Smooth muscle cell of the pulmonary artery (primary cell): ENCODE results near the gene NFKBIL1. TPM values are rescaled to one million over a fixed set of nuclear protein-coding genes. Genes with fewer than 3 reads are reported as not detected.

Source experiments
- total RNA-seq: library from RNA; depleted of rRNA; stranded (reverse); fragments of >200 nt; gene quantifications from 2 replicates; pipeline ENCODE4 v1.2.3, GENCODE V29; 2014

Gene NFKBIL1, protein sequence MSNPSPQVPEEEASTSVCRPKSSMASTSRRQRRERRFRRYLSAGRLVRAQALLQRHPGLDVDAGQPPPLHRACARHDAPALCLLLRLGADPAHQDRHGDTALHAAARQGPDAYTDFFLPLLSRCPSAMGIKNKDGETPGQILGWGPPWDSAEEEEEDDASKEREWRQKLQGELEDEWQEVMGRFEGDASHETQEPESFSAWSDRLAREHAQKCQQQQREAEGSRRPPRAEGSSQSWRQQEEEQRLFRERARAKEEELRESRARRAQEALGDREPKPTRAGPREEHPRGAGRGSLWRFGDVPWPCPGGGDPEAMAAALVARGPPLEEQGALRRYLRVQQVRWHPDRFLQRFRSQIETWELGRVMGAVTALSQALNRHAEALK
- total RNA-seq: 22.7 and 27.5 TPM in 2 replicates

DNA sequence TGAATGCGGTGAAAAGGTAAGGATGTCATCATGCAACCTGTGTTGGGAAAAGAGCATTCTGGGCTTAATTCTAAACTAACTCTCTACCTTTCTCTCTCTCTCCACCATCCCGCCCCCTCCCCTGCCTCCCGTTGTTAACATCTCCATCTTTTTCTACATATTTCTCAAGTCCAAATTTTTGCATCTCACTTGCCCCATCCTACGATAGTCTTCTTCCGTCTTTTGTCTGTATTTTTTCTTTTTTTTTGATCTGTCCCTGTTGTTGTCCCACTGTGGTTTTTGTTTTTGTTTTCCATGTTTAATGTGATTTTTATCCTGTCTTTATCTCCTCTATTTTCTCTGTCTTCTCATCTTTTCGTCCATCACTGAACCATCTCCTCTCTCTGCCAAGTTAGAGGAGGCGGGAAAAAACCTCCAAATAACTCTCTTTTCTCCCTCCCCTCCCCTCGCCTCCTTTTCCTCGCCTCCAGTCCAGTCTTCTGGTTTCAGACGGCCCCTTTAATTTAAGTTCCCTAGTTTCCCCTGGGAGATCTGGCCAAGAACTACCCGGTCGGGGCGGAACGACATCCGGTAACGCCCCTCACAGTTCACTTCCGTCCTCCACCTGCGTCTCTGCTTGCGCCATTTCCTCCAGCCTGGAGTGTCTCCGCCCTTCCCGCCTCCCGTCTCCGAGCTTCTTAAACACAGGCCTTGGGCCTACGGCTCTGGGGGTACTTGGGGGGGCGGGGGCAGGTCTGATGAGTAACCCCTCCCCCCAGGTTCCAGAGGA lies at the start of gene NFKBIL1:
TSS of gene NFKBIL1 (plus strand) at position 651 of the 769 bp plus-strand sequence. CDS start at position 738, 87 bp downstream.

DNA sequence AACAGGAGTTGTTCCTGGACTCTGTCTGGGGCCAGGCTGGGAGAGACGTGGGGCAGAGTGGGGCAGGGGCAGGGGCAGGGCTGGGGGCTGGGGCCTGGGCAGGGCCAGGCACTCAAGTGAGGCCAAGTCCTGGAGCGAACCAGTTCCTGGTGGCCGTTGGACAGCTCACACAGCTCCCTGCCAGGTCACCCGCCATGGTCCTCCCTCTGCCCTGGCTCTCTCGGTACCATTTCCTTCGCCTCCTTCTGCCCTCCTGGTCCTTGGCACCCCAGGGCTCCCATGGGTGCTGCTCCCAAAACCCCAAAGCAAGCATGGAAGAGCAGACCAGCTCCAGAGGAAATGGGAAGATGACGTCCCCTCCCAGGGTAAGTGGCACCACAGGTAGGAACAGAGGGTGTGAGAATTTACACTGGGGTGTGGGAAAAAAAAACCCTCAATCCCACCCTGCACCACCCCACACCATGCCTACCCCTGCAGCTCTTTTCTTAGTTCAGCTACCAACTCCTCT lies 18.5 kb upstream of the NFKBIL1 start, which contains the start of gene MCCD1:
TSS of gene MCCD1 (plus strand) at position 142 of the 508 bp plus-strand sequence. CDS start at position 195, 53 bp downstream.

DNA sequence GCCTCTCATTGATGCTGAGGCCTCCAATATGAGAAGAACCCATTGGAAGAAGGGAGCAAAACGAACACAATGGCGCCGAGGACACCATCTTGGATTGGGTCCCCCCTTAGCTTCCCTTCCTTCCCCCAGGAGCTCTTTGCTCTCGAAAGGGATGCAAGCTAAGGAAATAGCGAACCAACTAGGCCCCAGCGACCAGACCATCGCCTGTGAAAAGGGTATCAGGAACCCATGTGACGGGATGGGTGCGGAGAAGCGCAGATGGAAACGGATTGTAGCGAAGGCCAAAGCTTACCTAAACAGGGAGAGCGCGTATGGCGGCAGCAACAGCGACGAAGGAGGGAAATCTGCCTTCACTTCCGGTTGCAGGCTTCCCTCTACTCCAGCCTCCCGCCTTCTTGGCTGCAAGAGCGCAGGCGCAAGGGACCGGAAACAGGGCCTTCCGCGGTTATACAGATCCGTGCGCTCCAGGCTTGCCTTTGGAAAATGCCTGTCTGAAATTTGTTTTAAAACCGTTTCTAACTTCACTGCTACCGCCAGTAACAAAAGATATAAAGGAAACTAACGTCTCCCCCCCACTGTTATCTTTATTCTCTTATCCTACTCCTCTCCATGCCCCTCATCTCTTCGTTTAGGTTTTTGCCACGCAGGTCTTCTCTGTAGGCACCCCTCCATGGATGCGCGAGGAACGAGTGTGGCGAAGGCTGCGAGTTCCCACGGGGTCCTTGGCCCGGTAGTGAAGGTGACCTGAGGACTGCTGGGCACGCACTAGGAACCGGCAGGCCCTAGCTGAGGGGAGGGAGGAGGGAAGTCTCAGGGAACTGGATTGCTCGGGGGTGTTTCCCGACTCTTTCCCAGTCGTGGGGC lies 5.5 kb upstream of the NFKBIL1 start, which contains the start of gene DDX39B:
TSS of gene DDX39B (minus strand) at position 346 of the 864 bp plus-strand sequence. CDS start 1,471 bp downstream, outside the sequence.

DNA sequence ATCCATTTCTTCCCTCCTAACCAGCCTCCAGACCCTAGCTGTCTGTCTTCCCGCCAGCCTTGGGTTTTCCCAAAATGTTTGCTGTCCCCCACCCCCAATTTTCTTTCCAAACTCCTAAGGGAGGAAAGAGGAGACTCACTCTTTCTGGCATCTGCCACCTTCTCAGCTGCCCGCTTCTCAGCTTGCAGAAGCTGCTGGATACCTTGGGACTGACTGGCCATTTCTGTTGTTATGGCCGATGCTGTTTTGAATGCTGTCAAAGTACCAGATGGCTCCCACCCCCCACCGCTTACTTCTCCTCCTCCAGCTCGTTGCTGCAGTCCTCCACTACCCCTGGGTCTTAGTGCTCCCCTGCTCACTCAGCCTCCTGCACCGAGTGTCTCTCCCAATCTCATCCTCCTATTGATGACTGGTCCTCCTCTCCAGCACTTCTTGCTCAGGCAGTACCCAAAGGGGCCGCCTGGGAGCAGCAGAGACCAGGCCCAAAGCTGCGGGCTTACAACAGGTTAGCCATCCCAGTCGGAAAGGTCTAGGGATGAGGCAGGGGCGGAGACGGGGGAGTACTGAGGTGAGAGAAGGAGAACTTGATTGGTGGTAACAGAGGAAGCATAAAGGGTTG lies 960 bp upstream of the NFKBIL1 start, which contains the start of gene ATP6V1G2:
TSS of gene ATP6V1G2 (minus strand) at position 270 of the 619 bp plus-strand sequence. CDS start at position 221, 49 bp downstream.

DNA sequence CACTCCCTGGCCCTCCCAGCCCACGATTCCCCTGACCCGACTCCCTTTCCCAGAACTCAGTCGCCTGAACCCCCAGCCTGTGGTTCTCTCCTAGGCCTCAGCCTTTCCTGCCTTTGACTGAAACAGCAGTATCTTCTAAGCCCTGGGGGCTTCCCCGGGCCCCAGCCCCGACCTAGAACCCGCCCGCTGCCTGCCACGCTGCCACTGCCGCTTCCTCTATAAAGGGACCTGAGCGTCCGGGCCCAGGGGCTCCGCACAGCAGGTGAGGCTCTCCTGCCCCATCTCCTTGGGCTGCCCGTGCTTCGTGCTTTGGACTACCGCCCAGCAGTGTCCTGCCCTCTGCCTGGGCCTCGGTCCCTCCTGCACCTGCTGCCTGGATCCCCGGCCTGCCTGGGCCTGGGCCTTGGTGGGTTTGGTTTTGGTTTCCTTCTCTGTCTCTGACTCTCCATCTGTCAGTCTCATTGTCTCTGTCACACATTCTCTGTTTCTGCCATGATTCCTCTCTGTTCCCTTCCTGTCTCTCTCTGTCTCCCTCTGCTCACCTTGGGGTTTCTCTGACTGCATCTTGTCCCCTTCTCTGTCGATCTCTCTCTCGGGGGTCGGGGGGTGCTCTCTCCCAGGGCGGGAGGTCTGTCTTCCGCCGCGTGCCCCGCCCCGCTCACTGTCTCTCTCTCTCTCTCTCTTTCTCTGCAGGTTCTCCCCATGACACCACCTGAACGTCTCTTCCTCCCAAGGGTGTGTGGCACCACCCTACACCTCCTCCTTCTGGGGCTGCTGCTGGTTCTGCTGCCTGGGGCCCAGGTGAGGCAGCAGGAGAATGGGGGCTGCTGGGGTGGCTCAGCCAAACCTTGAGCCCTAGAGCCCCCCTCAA lies 24.9 kb downstream of the NFKBIL1 start, which contains the start of gene LTA:
TSS of gene LTA (plus strand) at position 249 of the 871 bp plus-strand sequence. CDS start at position 703, 454 bp downstream.

DNA sequence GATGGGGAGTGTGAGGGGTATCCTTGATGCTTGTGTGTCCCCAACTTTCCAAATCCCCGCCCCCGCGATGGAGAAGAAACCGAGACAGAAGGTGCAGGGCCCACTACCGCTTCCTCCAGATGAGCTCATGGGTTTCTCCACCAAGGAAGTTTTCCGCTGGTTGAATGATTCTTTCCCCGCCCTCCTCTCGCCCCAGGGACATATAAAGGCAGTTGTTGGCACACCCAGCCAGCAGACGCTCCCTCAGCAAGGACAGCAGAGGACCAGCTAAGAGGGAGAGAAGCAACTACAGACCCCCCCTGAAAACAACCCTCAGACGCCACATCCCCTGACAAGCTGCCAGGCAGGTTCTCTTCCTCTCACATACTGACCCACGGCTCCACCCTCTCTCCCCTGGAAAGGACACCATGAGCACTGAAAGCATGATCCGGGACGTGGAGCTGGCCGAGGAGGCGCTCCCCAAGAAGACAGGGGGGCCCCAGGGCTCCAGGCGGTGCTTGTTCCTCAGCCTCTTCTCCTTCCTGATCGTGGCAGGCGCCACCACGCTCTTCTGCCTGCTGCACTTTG lies 28.0 kb downstream of the NFKBIL1 start, which contains the start of gene TNF:
TSS of gene TNF (plus strand) at position 231 of the 567 bp plus-strand sequence. CDS start at position 408, 177 bp downstream.

DNA sequence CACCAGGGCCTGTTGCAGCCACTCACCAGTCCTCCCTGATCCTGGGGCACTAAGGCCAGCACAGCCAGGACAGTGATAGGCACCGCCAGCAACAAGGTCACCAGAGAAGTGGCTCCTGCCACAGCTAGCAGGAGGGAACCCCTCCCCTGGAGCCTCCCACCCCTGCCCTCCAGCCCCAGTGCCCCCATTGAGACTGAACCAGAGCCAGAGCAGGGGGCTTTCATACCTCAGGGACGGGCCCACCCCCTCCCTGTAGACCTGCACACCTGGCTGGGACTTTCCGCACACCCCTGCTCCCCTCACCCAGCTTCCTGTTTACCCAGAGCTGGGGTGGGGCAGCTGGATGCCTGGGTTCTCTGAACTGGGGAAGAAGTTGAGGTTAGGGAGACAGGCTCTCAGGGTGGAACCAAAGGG lies 34.8 kb downstream of the NFKBIL1 start, which contains the start of gene LTB:
TSS of gene LTB (minus strand) at position 195 of the 414 bp plus-strand sequence. CDS start at position 188, 7 bp downstream.

DNA sequence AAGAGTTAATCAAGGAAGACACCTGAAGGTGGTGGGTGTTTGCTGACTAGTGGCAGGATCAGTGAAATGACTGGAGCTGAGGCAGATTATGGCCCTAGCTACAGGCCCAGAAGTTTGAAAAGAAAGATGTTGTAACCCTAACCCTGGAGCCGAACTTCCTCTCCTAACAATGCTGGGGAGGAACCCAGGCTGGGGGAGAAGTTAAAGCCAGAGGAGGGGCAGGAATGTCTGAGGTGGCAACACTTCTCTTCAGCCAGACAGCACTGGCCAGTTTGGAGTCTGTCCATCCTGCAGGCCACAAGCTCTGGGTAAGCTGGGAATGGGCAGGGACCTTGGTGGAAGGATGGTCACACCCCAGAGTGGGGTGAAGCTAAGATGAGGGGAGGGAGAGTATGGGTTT lies 38.6 kb downstream of the NFKBIL1 start, which contains the start of gene LST1:
TSS of gene LST1 (plus strand) at position 270 of the 400 bp plus-strand sequence. CDS start 1,023 bp downstream, outside the sequence.

Other genes starting within 250 kb of the NFKBIL1 start
- gene HLA-B, start 190.4 kb upstream of the NFKBIL1 start, total RNA-seq: 299 and 693 TPM in 2 replicates
- gene MICA, start 144.0 kb upstream of the NFKBIL1 start, total RNA-seq: 45.9 and 164 TPM in 2 replicates
- 14.8 and 15.8 TPM in 2 replicates for gene MICB, start 49.5 kb upstream of the NFKBIL1 start, total RNA-seq
- not detected in 2 replicates for gene MCCD1, start 18.6 kb upstream of the NFKBIL1 start, total RNA-seq
- 221 and 228 TPM in 2 replicates for gene DDX39B, start 5.6 kb upstream of the NFKBIL1 start, total RNA-seq
- gene ATP6V1G2, start 1.0 kb upstream of the NFKBIL1 start, total RNA-seq: 1.5 and 4.3 TPM in 2 replicates
- gene LTA, start 24.7 kb downstream of the NFKBIL1 start, total RNA-seq: not detected in 2 replicates
- not detected in 2 replicates for gene TNF, start 28.0 kb downstream of the NFKBIL1 start, total RNA-seq
- not detected in 2 replicates for gene LTB, start 34.8 kb downstream of the NFKBIL1 start, total RNA-seq
- 0.23 TPM in 1 of 2 replicates, not detected in the other for gene LST1, start 38.7 kb downstream of the NFKBIL1 start, total RNA-seq
- gene NCR3, start 45.4 kb downstream of the NFKBIL1 start, total RNA-seq: not detected in 2 replicates
- not detected in 2 replicates for gene AIF1, start 67.6 kb downstream of the NFKBIL1 start, total RNA-seq
- 61.8 and 76.9 TPM in 2 replicates for gene PRRC2A, start 73.1 kb downstream of the NFKBIL1 start, total RNA-seq
- gene BAG6, start 105.1 kb downstream of the NFKBIL1 start, total RNA-seq: 194 and 208 TPM in 2 replicates
- gene APOM, start 108.3 kb downstream of the NFKBIL1 start, total RNA-seq: 1.0 and 1.6 TPM in 2 replicates
- gene C6orf47, start 113.2 kb downstream of the NFKBIL1 start, total RNA-seq: 20.9 and 23.3 TPM in 2 replicates
- gene GPANK1, start 117.4 kb downstream of the NFKBIL1 start, total RNA-seq: 9.7 and 14.1 TPM in 2 replicates
- gene CSNK2B, start 118.5 kb downstream of the NFKBIL1 start, total RNA-seq: 75.1 and 82.0 TPM in 2 replicates
- gene LY6G5B, start 122.4 kb downstream of the NFKBIL1 start, total RNA-seq: 1.9 and 4.0 TPM in 2 replicates
- gene LY6G5C, start 133.5 kb downstream of the NFKBIL1 start, total RNA-seq: 0.26 and 0.85 TPM in 2 replicates
- gene ABHD16A, start 155.7 kb downstream of the NFKBIL1 start, total RNA-seq: 47.6 and 50.4 TPM in 2 replicates
- gene LY6G6F, start 159.3 kb downstream of the NFKBIL1 start, total RNA-seq: not detected in 2 replicates
- not detected in 2 replicates for gene LY6G6D, start 167.7 kb downstream of the NFKBIL1 start, total RNA-seq
- not detected in 2 replicates for gene LY6G6C, start 174.1 kb downstream of the NFKBIL1 start, total RNA-seq
- gene MPIG6B, start 175.8 kb downstream of the NFKBIL1 start, total RNA-seq: not detected in 2 replicates
- 66.1 and 86.1 TPM in 2 replicates for gene DDAH2, start 181.7 kb downstream of the NFKBIL1 start, total RNA-seq
- gene CLIC1, start 188.9 kb downstream of the NFKBIL1 start, total RNA-seq: 417 and 463 TPM in 2 replicates
- gene MSH5, start 192.4 kb downstream of the NFKBIL1 start, total RNA-seq: 3.8 and 6.6 TPM in 2 replicates
- gene SAPCD1, start 215.0 kb downstream of the NFKBIL1 start, total RNA-seq: 0.78 and 0.79 TPM in 2 replicates
- 0.26 and 0.46 TPM in 2 replicates for gene VWA7, start 229.7 kb downstream of the NFKBIL1 start, total RNA-seq
- 50.8 and 109 TPM in 2 replicates for gene VARS1, start 248.1 kb downstream of the NFKBIL1 start, total RNA-seq